Endothelial cell of umbilical vein (primary cell): Measurements from ENCODE around the gene PKD1L1. TPM values are rescaled to one million over a fixed set of nuclear protein-coding genes. Genes with fewer than 3 reads are reported as not detected.

Experiments used
- BruUV-seq: library from RNA; stranded (reverse); fragments of 400-500 nt; replicated peaks from 2 replicates; lab custom pipeline; 2021; lab: Mats Ljungman, UMichigan
- CTCF ChIA-PET: fragments of 300-600, 350-600 bp; sonication (Branson Sonifier 250); formaldehyde crosslinking; loops from one replicate; lab custom pipeline; 2021; ENCODE audit warnings: antibody characterized with exemption, inconsistent platforms; lab: Charles Lee
- POLR2A ChIA-PET: fragments of 300-600, 350-600 bp; sonication (Branson Sonifier 250); formaldehyde crosslinking; loops from one replicate; lab custom pipeline; 2021; ENCODE audit warnings: antibody characterized with exemption, inconsistent platforms; lab: Charles Lee
- DNase-seq: peaks from one replicate; pipeline ENCODE4 v3.0.0-alpha.2; 2011; ENCODE audit warnings: low read depth, low spot score
- FAIRE-seq: peaks from 2 replicates; lab custom pipeline; 2011; peaks lifted over from hg19 to GRCh38; lab: Jason Lieb, UNC
- H2AFZ ChIP-seq: 2 replicates; pipeline ENCODE4 v1.6.0; 2012; ENCODE audit warnings: low read depth, low read length, control low read depth, inconsistent platforms
- H3K27ac ChIP-seq: 2 replicates; pipeline ENCODE4 v1.5.1; 2011; ENCODE audit warnings: low read depth, mild to moderate bottlenecking, control low read depth, low read length, moderate library complexity; ENCODE audit not compliant: insufficient read depth
- H3K27me3 ChIP-seq, 2 experiments: 2 replicates each; pipeline versions ENCODE4 v1.6.0 to v1.6.1; 2011; ENCODE audit warnings: low read length in 2 of 2, mixed read lengths in 1 of 2; ENCODE audit not compliant: control insufficient read depth in 2 of 2, insufficient read depth in 2 of 2
- H3K36me3 ChIP-seq, 2 experiments: 2 replicates in 1 of 2; 3 replicates in 1 of 2; pipeline ENCODE4 v1.5.1; 2011; ENCODE audit warnings: low read length in 2 of 2, mild to moderate bottlenecking in 1 of 2, moderate library complexity in 1 of 2; ENCODE audit not compliant: control insufficient read depth in 2 of 2, insufficient read depth in 2 of 2; ENCODE audit errors: extremely low read depth in 1 of 2
- H3K4me1 ChIP-seq: 3 replicates; pipeline ENCODE4 v1.5.1; 2011; ENCODE audit warnings: mild to moderate bottlenecking, low read length; ENCODE audit not compliant: control insufficient read depth, insufficient read depth; ENCODE audit errors: extremely low read depth
- H3K4me2 ChIP-seq: 2 replicates; pipeline ENCODE4 v1.6.1; 2011; ENCODE audit warnings: low read length, control low read depth, mixed read lengths; ENCODE audit not compliant: insufficient read depth
- H3K4me3 ChIP-seq, 3 experiments: fragments of 200-600 bp in 1 of 3; sonication (generic), shearing (Covaris generic) in 1 of 3; replicated peaks in 1 of 3; 2 replicates each; pipeline ENCODE4 v1.5.1; 2011 to 2016; ENCODE audit warnings: control low read depth in 3 of 3, low read length in 3 of 3, mild to moderate bottlenecking in 2 of 3, inconsistent platforms in 1 of 3, low read depth in 1 of 3, moderate library complexity in 1 of 3; ENCODE audit not compliant: insufficient read depth in 1 of 3
- H3K79me2 ChIP-seq: 2 replicates; pipeline ENCODE4 v1.6.0; 2012; ENCODE audit warnings: low read length, inconsistent platforms; ENCODE audit not compliant: control insufficient read depth, insufficient read depth
- H3K9ac ChIP-seq: replicated peaks from 2 replicates; pipeline ENCODE3; 2011; ENCODE audit warnings: low read length, control low read depth; ENCODE audit not compliant: insufficient read depth; ENCODE audit errors: extremely low read depth
- H3K9me1 ChIP-seq: replicated peaks from 3 replicates; pipeline ENCODE4 v1.6.0; 2011; ENCODE audit warnings: mild to moderate bottlenecking, low read length; ENCODE audit not compliant: control insufficient read depth, insufficient read depth; ENCODE audit errors: extremely low read depth
- H3K9me3 ChIP-seq: replicated peaks from 2 replicates; pipeline ENCODE4 v1.5.1; 2012; ENCODE audit warnings: low read length, inconsistent platforms; ENCODE audit not compliant: control insufficient read depth, insufficient read depth
- H4K20me1 ChIP-seq: replicated peaks from 2 replicates; pipeline ENCODE3; 2011; ENCODE audit warnings: mild to moderate bottlenecking, low read length; ENCODE audit not compliant: control insufficient read depth, insufficient read depth; ENCODE audit errors: extremely low read depth
- EZH2 ChIP-seq: IDR thresholded peaks from 2 replicates; pipeline ENCODE4 v1.6.1; 2012; ENCODE audit warnings: borderline replicate concordance, low read depth, mild to moderate bottlenecking, moderate library complexity, low read length, inconsistent platforms; ENCODE audit not compliant: severe bottlenecking
- FOS ChIP-seq: IDR thresholded peaks from 2 replicates; pipeline ENCODE4 v1.6.1; 2011; ENCODE audit warnings: mild to moderate bottlenecking, low read length, moderate library complexity, borderline replicate concordance; ENCODE audit not compliant: insufficient read depth
- GATA2 ChIP-seq: IDR thresholded peaks from 2 replicates; pipeline ENCODE4 v1.7.0; 2011; ENCODE audit warnings: low read depth, mild to moderate bottlenecking, moderate library complexity, mixed read lengths, low read length; ENCODE audit not compliant: insufficient read length, insufficient read depth
- JUN ChIP-seq: IDR thresholded peaks from 2 replicates; pipeline ENCODE4 v1.6.1; 2011; ENCODE audit warnings: borderline replicate concordance, low read depth; ENCODE audit not compliant: insufficient read length, insufficient read depth
- MYC ChIP-seq: IDR thresholded peaks from one replicate; pipeline ENCODE4 v1.6.1; 2011; ENCODE audit warnings: mild to moderate bottlenecking, low read depth, low read length
- POLR2A ChIP-seq: IDR thresholded peaks from 2 replicates; pipeline ENCODE4 v1.6.1; 2012; ENCODE audit warnings: low read depth, mild to moderate bottlenecking, control low read depth, low read length
- POLR2AphosphoS5 ChIP-seq: IDR thresholded peaks from 2 replicates; pipeline ENCODE4 v1.6.1; 2012; ENCODE audit warnings: low read depth, mild to moderate bottlenecking, control low read depth, low read length, moderate library complexity; ENCODE audit not compliant: insufficient read depth
- dilution Hi-C: fragments of 300-500 bp; cut with MboI; formaldehyde crosslinking; loops from one replicate; pipeline ENCODE4 v1.15.0; 2019; ENCODE audit warnings: low sequenced_read_pairs; ENCODE audit not compliant: extremely low pct_ligation_motif_present
- intact Hi-C: fragments of 100-400 bp; cut with micrococcal nuclease; formaldehyde crosslinking; loops from one replicate; pipeline ENCODE4 v1.10.0; 2022
- polyA plus RNA-seq, 4 experiments: library from polyadenylated mRNA; depleted of rRNA in 3 of 4; stranded (reverse) in 3 of 4; unstranded in 1 of 4; fragments of >200 nt; gene quantifications; 2 replicates each; pipeline versions ENCODE4 v1.2.1 to v1.2.3, GENCODE V29; 2011 to 2012; ENCODE audit warnings: missing spikeins in 1 of 4
- total RNA-seq: library from RNA; stranded (reverse); gene quantifications from 2 replicates; pipeline ENCODE4 v1.2.3, GENCODE V29; 2021
- TF ChIP-seq, protein P1 (sequence below), 2 donors: IDR thresholded peaks; 1 replicate in 1 of 2; 2 replicates in 1 of 2; pipeline ENCODE4 v1.5.1; 2011; ENCODE audit warnings: low read length in 2 of 2, mild to moderate bottlenecking in 2 of 2, moderate library complexity in 2 of 2, control low read depth in 1 of 2, inconsistent platforms in 1 of 2, low read depth in 1 of 2; ENCODE audit not compliant: insufficient read depth in 1 of 2; ENCODE audit errors: extremely low read depth in 1 of 2
- TF ChIP-seq, protein P2 (sequence below): IDR thresholded peaks from 2 replicates; pipeline ENCODE4 v1.6.1; 2011; ENCODE audit not compliant: insufficient read depth, insufficient read length

Gene PKD1L1
- total and polyA plus RNA-seq, 2 donors (not counting 3 experiments of a cell fraction or from before 2014, with no cell fraction given), result 4.1 to 5.9 TPM

- no peak overlapping the region for H3K9ac ChIP-seq
- no peak overlapping the region for H3K4me3 ChIP-seq
- H3K4me2 ChIP-seq, result no peak overlapping the region
- no peak for FAIRE-seq
- CTCF ChIA-PET, result interaction anchor here (1.0 to 9.6 kb wide), 2 partner anchors 11 to 18 kb away, joined by 3 to 371 read pairs; partner anchors contain the start of gene PKD1L1
- H3K79me2 ChIP-seq, result peaks cover 1% of the 10 kb centered on the region
- DNase-seq, result no peak
- intact Hi-C loops, result no loop called here
- peaks cover 32% of the 10 kb centered on the region for H3K4me1 ChIP-seq
- dilution Hi-C loops, result no loop called here
- peaks cover 36 to 41% of the 10 kb centered on the region in 2 experiments for H3K36me3 ChIP-seq
- no peaks in the 10 kb centered on the region for H3K9me1 ChIP-seq
- POLR2A ChIA-PET, result no interaction called here
- no peaks in the 10 kb centered on the region for H3K9me3 ChIP-seq
- H4K20me1 ChIP-seq, result no peaks in the 10 kb centered on the region
- H3K27ac ChIP-seq, result no peak overlapping the region
- no peak overlapping the region for H2AFZ ChIP-seq
- H3K27me3 ChIP-seq, result no peaks in the 10 kb centered on the region
- TF ChIP-seq EZH2, result no peak
- no peak for TF ChIP-seq POLR2A
- TF ChIP-seq POLR2AphosphoS5, result no peak
- TF ChIP-seq MYC, result no peak
- TF ChIP-seq, protein P1, sequence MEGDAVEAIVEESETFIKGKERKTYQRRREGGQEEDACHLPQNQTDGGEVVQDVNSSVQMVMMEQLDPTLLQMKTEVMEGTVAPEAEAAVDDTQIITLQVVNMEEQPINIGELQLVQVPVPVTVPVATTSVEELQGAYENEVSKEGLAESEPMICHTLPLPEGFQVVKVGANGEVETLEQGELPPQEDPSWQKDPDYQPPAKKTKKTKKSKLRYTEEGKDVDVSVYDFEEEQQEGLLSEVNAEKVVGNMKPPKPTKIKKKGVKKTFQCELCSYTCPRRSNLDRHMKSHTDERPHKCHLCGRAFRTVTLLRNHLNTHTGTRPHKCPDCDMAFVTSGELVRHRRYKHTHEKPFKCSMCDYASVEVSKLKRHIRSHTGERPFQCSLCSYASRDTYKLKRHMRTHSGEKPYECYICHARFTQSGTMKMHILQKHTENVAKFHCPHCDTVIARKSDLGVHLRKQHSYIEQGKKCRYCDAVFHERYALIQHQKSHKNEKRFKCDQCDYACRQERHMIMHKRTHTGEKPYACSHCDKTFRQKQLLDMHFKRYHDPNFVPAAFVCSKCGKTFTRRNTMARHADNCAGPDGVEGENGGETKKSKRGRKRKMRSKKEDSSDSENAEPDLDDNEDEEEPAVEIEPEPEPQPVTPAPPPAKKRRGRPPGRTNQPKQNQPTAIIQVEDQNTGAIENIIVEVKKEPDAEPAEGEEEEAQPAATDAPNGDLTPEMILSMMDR (IDR thresholded peaks at IDR 0.05; ENCODE audit: extremely low read depth in 1 of 2, insufficient read depth in 1 of 2, low read depth in 1 of 2, low read length in 2 of 2), result no peak
- no peak for TF ChIP-seq FOS
- TF ChIP-seq, protein P2, sequence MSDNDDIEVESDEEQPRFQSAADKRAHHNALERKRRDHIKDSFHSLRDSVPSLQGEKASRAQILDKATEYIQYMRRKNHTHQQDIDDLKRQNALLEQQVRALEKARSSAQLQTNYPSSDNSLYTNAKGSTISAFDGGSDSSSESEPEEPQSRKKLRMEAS, result no peak
- no peak for TF ChIP-seq JUN
- no peak for TF ChIP-seq GATA2
- no TSS peak for BruUV-seq
These were observed 18.9 kb upstream of the PKD1L1 start for GRCh38 chr7:47967123-47967522.
